Nephron (organoid): ENCODE measurements around the gene KRTAP4-7.
"Not testable (repeated sequence)": the region's sequence is repeated elsewhere in the genome, so short reads cannot be mapped to it uniquely, and the experiment has no call there.

ENCODE experiments used
- H3K27ac Mint-ChIP-seq, 3 experiments: 2 replicates each; pipeline ENCODE4 v1.8.0; 2020; ENCODE audit warnings: mixed read lengths in 3 of 3, mild to moderate bottlenecking in 2 of 3, moderate library complexity in 1 of 3
- H3K27me3 Mint-ChIP-seq: 2 replicates; pipeline ENCODE4 v1.8.0; 2021; ENCODE audit warnings: low read depth, mild to moderate bottlenecking, moderate library complexity, mixed read lengths
- H3K36me3 Mint-ChIP-seq: 2 replicates; pipeline ENCODE4 v1.8.0; 2020; ENCODE audit warnings: low read depth, mixed read lengths
- H3K4me1 Mint-ChIP-seq: 2 replicates; pipeline ENCODE4 v1.8.0; 2020; ENCODE audit warnings: mixed read lengths
- H3K4me3 Mint-ChIP-seq, 3 experiments: 2 replicates each; pipeline ENCODE4 v1.8.0; 2020; ENCODE audit warnings: mild to moderate bottlenecking in 3 of 3, mixed read lengths in 3 of 3, moderate library complexity in 2 of 3
- H3K9me3 Mint-ChIP-seq: 2 replicates; pipeline ENCODE4 v1.8.0; 2020; ENCODE audit warnings: mixed read lengths
- CTCF ChIP-seq, 3 experiments: fragments of 200-600 bp; sonication (generic); IDR thresholded peaks; one replicate each; pipeline ENCODE4 v1.5.0; 2021; ENCODE audit warnings: antibody characterized with exemption in 3 of 3; ENCODE audit not compliant: unreplicated experiment in 3 of 3

The KRTAP4-7 gene

GRCh38 chr17:41049110-41049509 is 34.8 kb upstream of the KRTAP4-7 start:
- H3K27me3 Mint-ChIP-seq, result peaks cover 6% of the 10 kb centered on the region
- H3K4me1 Mint-ChIP-seq, result no peaks in the 10 kb centered on the region
- no peak overlapping the region for H3K4me3 Mint-ChIP-seq
- TF ChIP-seq CTCF (IDR thresholded peaks at IDR 0.05; ENCODE audit: unreplicated experiment in 3 of 3), result no peak
- peaks cover 4% of the 10 kb centered on the region for H3K36me3 Mint-ChIP-seq
- H3K27ac Mint-ChIP-seq, result no peak overlapping the region
- H3K9me3 Mint-ChIP-seq, result peaks cover 4% of the 10 kb centered on the region

GRCh38 chr17:41052566-41052965 is 31.4 kb upstream of the KRTAP4-7 start:
- H3K36me3 Mint-ChIP-seq, result peaks cover 4% of the 10 kb centered on the region
- peaks cover 4% of the 10 kb centered on the region for H3K9me3 Mint-ChIP-seq
- no peak for TF ChIP-seq CTCF (IDR thresholded peaks at IDR 0.05; ENCODE audit: unreplicated experiment in 3 of 3)
- H3K4me1 Mint-ChIP-seq, result no peaks in the 10 kb centered on the region
- H3K4me3 Mint-ChIP-seq, result no peak overlapping the region
- no peaks in the 10 kb centered on the region for H3K27me3 Mint-ChIP-seq
- no peak overlapping the region for H3K27ac Mint-ChIP-seq

- TF ChIP-seq CTCF (IDR thresholded peaks at IDR 0.05; ENCODE audit: unreplicated experiment in 3 of 3), result no peak
- peaks cover 4% of the 10 kb centered on the region for H3K36me3 Mint-ChIP-seq
These were observed 29.9 kb upstream of the KRTAP4-7 start for GRCh38 chr17:41054025-41054424.

GRCh38 chr17:41054556-41054955 is 29.4 kb upstream of the KRTAP4-7 start:
- H3K27ac Mint-ChIP-seq, result peak overlapping the region in 1 of 3 experiments; percentile 56
- H3K27me3 Mint-ChIP-seq, H3K4me3 Mint-ChIP-seq, H3K36me3 Mint-ChIP-seq, H3K9me3 Mint-ChIP-seq, H3K4me1 Mint-ChIP-seq: not testable (repeated sequence)

More at GRCh38 chr17:41054025-41054424, 29.9 kb upstream of the KRTAP4-7 start:
- Mint-ChIP-seq H3K4me1 (no peaks in the 10 kb centered on the region), H3K9me3 (peaks cover 4% of the 10 kb centered on the region), H3K27me3 (peaks cover 3% of the 10 kb centered on the region), H3K27ac (peak overlapping the region in 1 of 3 experiments; percentile 65), H3K4me3 (no peak overlapping the region)

- not testable (repeated sequence) for H3K36me3 Mint-ChIP-seq, H3K4me3 Mint-ChIP-seq, H3K4me1 Mint-ChIP-seq, H3K9me3 Mint-ChIP-seq, H3K27me3 Mint-ChIP-seq
- peak within 1 kb of the TSS in 1 of 3 experiments; percentile 56 for H3K27ac Mint-ChIP-seq
These were observed 28.8 kb upstream of the KRTAP4-7 start, which contains the start of gene KRTAP2-2 for GRCh38 chr17:41055130-41055529. KRTAP2-2 (minus strand) TSS chr17:41055230; CDS start chr17:41055211, 19 bp downstream.

- no peak for TF ChIP-seq CTCF (IDR thresholded peaks at IDR 0.05; ENCODE audit: unreplicated experiment in 3 of 3)
- H3K4me3 Mint-ChIP-seq, result no peak overlapping the region
- peaks cover 3% of the 10 kb centered on the region for H3K27me3 Mint-ChIP-seq
- peaks cover 4% of the 10 kb centered on the region for H3K36me3 Mint-ChIP-seq
- peaks cover 4% of the 10 kb centered on the region for H3K9me3 Mint-ChIP-seq
- no peak overlapping the region for H3K27ac Mint-ChIP-seq
- no peaks in the 10 kb centered on the region for H3K4me1 Mint-ChIP-seq
These were observed 26.4 kb upstream of the KRTAP4-7 start for GRCh38 chr17:41057547-41057946.

GRCh38 chr17:41058741-41059140 is 25.2 kb upstream of the KRTAP4-7 start:
- no peak for TF ChIP-seq CTCF (IDR thresholded peaks at IDR 0.05; ENCODE audit: unreplicated experiment in 3 of 3)
- Mint-ChIP-seq H3K4me3 (no peak overlapping the region), H3K36me3 (peaks cover under 1% of the 10 kb centered on the region), H3K9me3 (peaks cover under 1% of the 10 kb centered on the region), H3K4me1 (no peaks in the 10 kb centered on the region), H3K27ac (no peak overlapping the region), H3K27me3 (peaks cover 4% of the 10 kb centered on the region)

GRCh38 chr17:41059276-41060051 is 24.5 kb upstream of the KRTAP4-7 start:
- not testable (repeated sequence) for H3K27ac Mint-ChIP-seq, H3K9me3 Mint-ChIP-seq, H3K4me1 Mint-ChIP-seq, H3K27me3 Mint-ChIP-seq, H3K36me3 Mint-ChIP-seq, H3K4me3 Mint-ChIP-seq
